Testis (tissue), 3 donors: Measurements from ENCODE around the gene PSMD14. TPM values are rescaled to one million over a fixed set of nuclear protein-coding genes. Genes with fewer than 3 reads are reported as not detected.

Experiments used
- DNase-seq: peaks from one replicate; pipeline ENCODE4 v3.0.0-alpha.2; 2019
- H3K27ac ChIP-seq, 2 donors: fragments of 200-600 bp; sonication (generic); one replicate each; pipeline ENCODE4 v1.5.1; 2019
- H3K27me3 ChIP-seq: fragments of 200-600 bp; sonication (generic); one replicate; pipeline ENCODE4 v1.5.1; 2019
- H3K36me3 ChIP-seq: fragments of 200-600 bp; sonication (generic); one replicate; pipeline ENCODE4 v1.5.1; 2017; ENCODE audit warnings: low read depth; ENCODE audit errors: missing control alignments
- H3K4me1 ChIP-seq: fragments of 200-600 bp; sonication (generic); one replicate; pipeline ENCODE4 v1.5.1; 2019
- H3K4me3 ChIP-seq, 2 donors: fragments of 200-600 bp; sonication (generic); one replicate each; pipeline ENCODE4 v1.5.1; 2017 to 2019
- H3K9me3 ChIP-seq: fragments of 200-600 bp; sonication (generic); one replicate; pipeline ENCODE4 v1.5.1; 2017
- POLR2A ChIP-seq: fragments of 450-650 bp; IDR thresholded peaks from one replicate; pipeline ENCODE4 v1.6.1; 2017; ENCODE audit warnings: antibody characterized with exemption, mild to moderate bottlenecking, moderate library complexity
- intact Hi-C: fragments of 100-400 bp; cut with DNase I; formaldehyde crosslinking; loops from one replicate; pipeline ENCODE4 v1.15.1; 2023; ENCODE audit warnings: low total_unique reads
- polyA plus RNA-seq: library from polyadenylated mRNA; stranded (reverse); fragments of 350-450 nt; fragmentation: Illumina TruSeq; extraction: RNeasy Lipid Tissue Mini Kit (QIAGEN cat#74804); gene quantifications from one replicate; pipeline ENCODE4 v1.2.3, GENCODE V29; 2014; ENCODE audit warnings: low read depth, low replicate concordance; ENCODE audit not compliant: insufficient read depth
- small RNA-seq, 2 donors: library from RNA; depleted of rRNA; stranded (forward); fragments of <200 nt; gene quantifications; one replicate each; pipeline ENCODE3, GENCODE V24; 2016
- total RNA-seq, 2 donors: library from RNA; depleted of rRNA; stranded (reverse); fragments of >200 nt; gene quantifications; one replicate each; pipeline ENCODE4 v1.2.3, GENCODE V29; 2016
- TF ChIP-seq, protein P1 (sequence below), 3 experiments: fragments of 450-650 bp in 2 of 3; fragments of 200-600 bp in 1 of 3; sonication (generic) in 1 of 3; IDR thresholded peaks; one replicate each; pipeline ENCODE4 v1.5.1; 2016 to 2019; ENCODE audit warnings: antibody characterized with exemption in 3 of 3, mild to moderate bottlenecking in 2 of 3, moderate library complexity in 1 of 3

Gene PSMD14
- total and polyA plus RNA-seq, 3 donors from 2014 or later, result 43.7 to 61.1 (median 48.0) TPM

DNA sequence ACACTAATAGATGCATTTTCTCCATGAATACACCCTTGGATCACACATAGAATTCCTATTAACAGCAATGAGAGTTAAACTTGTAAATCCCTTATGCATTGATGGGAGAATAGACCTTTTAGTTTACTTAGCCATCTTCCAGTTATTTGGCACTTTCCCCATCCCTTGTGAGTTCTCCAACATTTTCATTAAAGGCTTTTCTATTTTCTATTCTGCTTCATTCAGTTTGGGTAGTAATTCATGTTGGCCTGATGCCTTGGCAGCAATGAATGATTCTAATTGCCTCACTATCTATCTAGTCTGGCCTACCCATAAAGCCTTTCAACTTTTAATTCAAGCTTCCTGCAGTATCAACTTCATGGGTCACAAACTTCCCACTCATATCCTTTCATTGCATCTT, 140.2 kb downstream of the PSMD14 start:
- Histone ChIP-seq H3K27me3 (no peaks in the 10 kb centered on the region), H3K27ac (no peak overlapping the region), H3K4me3 (no peak overlapping the region), H3K9me3 (no peaks in the 10 kb centered on the region), H3K4me1 (no peaks in the 10 kb centered on the region), H3K36me3 (no peaks in the 10 kb centered on the region)
- no peak for DNase-seq
- TF ChIP-seq, protein P1, sequence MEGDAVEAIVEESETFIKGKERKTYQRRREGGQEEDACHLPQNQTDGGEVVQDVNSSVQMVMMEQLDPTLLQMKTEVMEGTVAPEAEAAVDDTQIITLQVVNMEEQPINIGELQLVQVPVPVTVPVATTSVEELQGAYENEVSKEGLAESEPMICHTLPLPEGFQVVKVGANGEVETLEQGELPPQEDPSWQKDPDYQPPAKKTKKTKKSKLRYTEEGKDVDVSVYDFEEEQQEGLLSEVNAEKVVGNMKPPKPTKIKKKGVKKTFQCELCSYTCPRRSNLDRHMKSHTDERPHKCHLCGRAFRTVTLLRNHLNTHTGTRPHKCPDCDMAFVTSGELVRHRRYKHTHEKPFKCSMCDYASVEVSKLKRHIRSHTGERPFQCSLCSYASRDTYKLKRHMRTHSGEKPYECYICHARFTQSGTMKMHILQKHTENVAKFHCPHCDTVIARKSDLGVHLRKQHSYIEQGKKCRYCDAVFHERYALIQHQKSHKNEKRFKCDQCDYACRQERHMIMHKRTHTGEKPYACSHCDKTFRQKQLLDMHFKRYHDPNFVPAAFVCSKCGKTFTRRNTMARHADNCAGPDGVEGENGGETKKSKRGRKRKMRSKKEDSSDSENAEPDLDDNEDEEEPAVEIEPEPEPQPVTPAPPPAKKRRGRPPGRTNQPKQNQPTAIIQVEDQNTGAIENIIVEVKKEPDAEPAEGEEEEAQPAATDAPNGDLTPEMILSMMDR (IDR thresholded peaks at IDR 0.05), result no peak
- no peak for TF ChIP-seq POLR2A
- intact Hi-C loops, result no loop called here

Small RNA genes lying within 50 kb of the gene (small RNA-seq; reads per million reads assigned to genes)
- gene RNA5SP108, result 0 reads per million in 2 donors

Other genes with a start within 250 kb of the PSMD14 start
- gene TANK, start 148.0 kb upstream of the PSMD14 start, total RNA-seq, result 10 to 100 TPM; 52.8 to 63.6 TPM
- 34.7 TPM for gene TANK, start 148.0 kb upstream of the PSMD14 start, polyA plus RNA-seq
- 1 to 10 TPM; 2.4 to 5.3 TPM for gene TBR1, start 107.9 kb downstream of the PSMD14 start, total RNA-seq
- gene TBR1, start 107.9 kb downstream of the PSMD14 start, polyA plus RNA-seq, result 0.92 TPM